ENCODE measurements around the gene CD28.

The CD28 gene

DNA sequence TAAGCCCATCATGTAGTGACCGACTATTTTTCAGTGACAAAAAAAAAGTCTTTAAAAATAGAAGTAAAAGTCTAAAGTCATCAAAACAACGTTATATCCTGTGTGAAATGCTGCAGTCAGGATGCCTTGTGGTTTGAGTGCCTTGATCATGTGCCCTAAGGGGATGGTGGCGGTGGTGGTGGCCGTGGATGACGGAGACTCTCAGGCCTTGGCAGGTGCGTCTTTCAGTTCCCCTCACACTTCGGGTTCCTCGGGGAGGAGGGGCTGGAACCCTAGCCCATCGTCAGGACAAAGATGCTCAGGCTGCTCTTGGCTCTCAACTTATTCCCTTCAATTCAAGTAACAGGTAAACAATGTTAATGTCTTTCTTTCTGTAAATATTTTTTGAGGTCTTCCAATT, at the start of gene CD28:
TSS of gene CD28 (plus strand) at position 237 of the 400 bp plus-strand sequence. CDS start at position 295, 58 bp downstream.
- no peak within 1 kb of the TSS for H3K27ac ChIP-seq (ENCODE audit: low read depth, low read length)
- no peak within 1 kb of the TSS for H3K4me3 ChIP-seq (ENCODE audit: low read length)
- H3K36me3 ChIP-seq (ENCODE audit: control insufficient read depth, insufficient read depth, low read length): no peaks in the 10 kb centered on the region
- H3K27me3 ChIP-seq (ENCODE audit: control insufficient read depth, insufficient read depth, low read length): no peaks in the 10 kb centered on the region
- no peaks in the 10 kb centered on the region for H3K4me1 ChIP-seq (ENCODE audit: control insufficient read depth, insufficient read depth, low read length)
- H3K9ac ChIP-seq (ENCODE audit: low read length): no peak within 1 kb of the TSS

DNA sequence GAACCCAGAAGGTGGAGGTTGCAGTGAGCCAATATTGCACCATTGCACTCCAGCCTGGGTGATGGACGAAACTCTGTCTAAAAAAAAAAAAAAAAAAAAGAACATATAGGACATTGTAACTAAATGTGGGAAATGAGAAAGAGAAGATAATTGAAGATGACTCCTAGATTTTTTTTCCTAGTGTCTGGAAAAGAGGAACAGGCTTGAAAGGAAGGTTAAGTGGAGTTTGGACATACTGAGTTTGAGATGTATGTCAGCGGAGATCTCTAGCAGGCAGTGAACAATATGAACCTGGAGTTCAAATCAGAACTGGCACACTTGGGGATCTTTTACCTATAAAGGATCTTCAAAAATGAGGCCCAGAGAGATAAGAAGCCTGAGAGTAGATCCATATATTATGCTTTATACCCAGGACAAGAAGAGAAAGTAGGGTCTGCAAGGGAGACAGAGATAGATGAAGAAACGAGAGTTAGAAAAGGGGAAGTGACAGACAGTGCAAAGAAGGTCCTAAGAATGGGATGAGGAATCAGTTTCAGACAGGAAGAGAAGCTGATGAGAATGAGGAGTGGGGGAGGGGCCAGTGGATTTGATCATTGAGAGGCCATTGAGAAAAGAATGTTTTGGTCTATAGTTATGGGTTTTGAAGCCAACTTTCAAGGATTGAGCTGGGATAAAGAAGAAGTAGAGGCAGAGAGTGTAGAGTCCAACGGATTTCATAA, 46.9 kb upstream of the CD28 start:
- Histone ChIP-seq H3K27ac (ENCODE audit: low read depth, low read length) (no peak overlapping the region), H3K4me3 (ENCODE audit: low read length) (no peak overlapping the region), H3K4me1 (ENCODE audit: control insufficient read depth, insufficient read depth, low read length) (no peaks in the 10 kb centered on the region), H3K27me3 (ENCODE audit: control insufficient read depth, insufficient read depth, low read length) (no peaks in the 10 kb centered on the region), H3K9ac (ENCODE audit: low read length) (no peak overlapping the region), H3K36me3 (ENCODE audit: control insufficient read depth, insufficient read depth, low read length) (no peaks in the 10 kb centered on the region)

DNA sequence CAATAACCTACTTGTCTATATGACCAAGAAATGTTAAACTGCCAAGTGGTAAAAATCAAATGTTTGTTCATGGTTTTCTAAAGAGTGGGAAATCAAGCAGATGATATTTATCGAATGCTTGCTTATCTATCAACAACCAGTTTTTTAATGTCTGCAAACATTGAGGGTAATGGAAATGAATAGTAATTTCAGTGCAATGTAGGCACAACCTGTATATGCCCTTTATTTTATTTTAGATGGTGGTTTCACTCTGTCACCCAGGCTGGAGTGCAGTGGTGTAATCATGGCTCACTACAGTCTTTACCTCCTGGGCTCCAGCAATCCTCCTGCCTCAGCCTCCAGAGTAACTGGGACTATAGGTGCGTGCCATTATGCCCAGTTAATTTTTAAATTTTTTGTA, 46.0 kb upstream of the CD28 start:
- no peaks in the 10 kb centered on the region for H3K27me3 ChIP-seq (ENCODE audit: control insufficient read depth, insufficient read depth, low read length)

GRCh38 chr2:203661279-203661908, 45.0 kb upstream of the CD28 start:
- Histone ChIP-seq H3K9ac (ENCODE audit: low read length) (no peak overlapping the region), H3K36me3 (ENCODE audit: control insufficient read depth, insufficient read depth, low read length) (no peaks in the 10 kb centered on the region), H3K27me3 (ENCODE audit: control insufficient read depth, insufficient read depth, low read length) (no peaks in the 10 kb centered on the region), H3K27ac (ENCODE audit: low read depth, low read length) (no peak overlapping the region), H3K4me1 (ENCODE audit: control insufficient read depth, insufficient read depth, low read length) (no peaks in the 10 kb centered on the region), H3K4me3 (ENCODE audit: low read length) (no peak overlapping the region)

More for the DNA sequence above, 46.0 kb upstream of the CD28 start:
- Histone ChIP-seq H3K4me1 (ENCODE audit: control insufficient read depth, insufficient read depth, low read length) (no peaks in the 10 kb centered on the region), H3K27ac (ENCODE audit: low read depth, low read length) (no peak overlapping the region), H3K4me3 (ENCODE audit: low read length) (no peak overlapping the region), H3K36me3 (ENCODE audit: control insufficient read depth, insufficient read depth, low read length) (no peaks in the 10 kb centered on the region), H3K9ac (ENCODE audit: low read length) (no peak overlapping the region)

- H3K4me3 ChIP-seq (ENCODE audit: low read length): no peak overlapping the region
- H3K27ac ChIP-seq (ENCODE audit: low read depth, low read length): no peak overlapping the region
- H3K27me3 ChIP-seq (ENCODE audit: control insufficient read depth, insufficient read depth, low read length): no peaks in the 10 kb centered on the region
- no peaks in the 10 kb centered on the region for H3K4me1 ChIP-seq (ENCODE audit: control insufficient read depth, insufficient read depth, low read length)
- H3K9ac ChIP-seq (ENCODE audit: low read length): no peak overlapping the region
- no peaks in the 10 kb centered on the region for H3K36me3 ChIP-seq (ENCODE audit: control insufficient read depth, insufficient read depth, low read length)
Measured at GRCh38 chr2:203662487-203662886, 44.0 kb upstream of the CD28 start.

GRCh38 chr2:203662951-203663350, 43.5 kb upstream of the CD28 start:
- H3K4me1 ChIP-seq (ENCODE audit: control insufficient read depth, insufficient read depth, low read length): no peaks in the 10 kb centered on the region
- H3K9ac ChIP-seq (ENCODE audit: low read length): no peak overlapping the region
- no peak overlapping the region for H3K4me3 ChIP-seq (ENCODE audit: low read length)
- no peaks in the 10 kb centered on the region for H3K27me3 ChIP-seq (ENCODE audit: control insufficient read depth, insufficient read depth, low read length)
- no peaks in the 10 kb centered on the region for H3K36me3 ChIP-seq (ENCODE audit: control insufficient read depth, insufficient read depth, low read length)
- H3K27ac ChIP-seq (ENCODE audit: low read depth, low read length): no peak overlapping the region

GRCh38 chr2:203664029-203664755, 42.2 kb upstream of the CD28 start:
- Histone ChIP-seq H3K4me3 (ENCODE audit: low read length) (no peak overlapping the region), H3K9ac (ENCODE audit: low read length) (no peak overlapping the region), H3K4me1 (ENCODE audit: control insufficient read depth, insufficient read depth, low read length) (no peaks in the 10 kb centered on the region), H3K27ac (ENCODE audit: low read depth, low read length) (no peak overlapping the region), H3K36me3 (ENCODE audit: control insufficient read depth, insufficient read depth, low read length) (no peaks in the 10 kb centered on the region), H3K27me3 (ENCODE audit: control insufficient read depth, insufficient read depth, low read length) (no peaks in the 10 kb centered on the region)

- H3K4me3 ChIP-seq (ENCODE audit: low read length): no peak overlapping the region
- no peaks in the 10 kb centered on the region for H3K27me3 ChIP-seq (ENCODE audit: control insufficient read depth, insufficient read depth, low read length)
- no peaks in the 10 kb centered on the region for H3K36me3 ChIP-seq (ENCODE audit: control insufficient read depth, insufficient read depth, low read length)
- H3K9ac ChIP-seq (ENCODE audit: low read length): no peak overlapping the region
- no peak overlapping the region for H3K27ac ChIP-seq (ENCODE audit: low read depth, low read length)
- H3K4me1 ChIP-seq (ENCODE audit: control insufficient read depth, insufficient read depth, low read length): no peaks in the 10 kb centered on the region
Measured at GRCh38 chr2:203667838-203668237, 38.6 kb upstream of the CD28 start.

- Histone ChIP-seq H3K4me1 (ENCODE audit: control insufficient read depth, insufficient read depth, low read length) (no peaks in the 10 kb centered on the region), H3K36me3 (ENCODE audit: control insufficient read depth, insufficient read depth, low read length) (no peaks in the 10 kb centered on the region), H3K9ac (ENCODE audit: low read length) (no peak overlapping the region), H3K27ac (ENCODE audit: low read depth, low read length) (no peak overlapping the region), H3K27me3 (ENCODE audit: control insufficient read depth, insufficient read depth, low read length) (no peaks in the 10 kb centered on the region), H3K4me3 (ENCODE audit: low read length) (no peak overlapping the region)
Measured at GRCh38 chr2:203669820-203670219, 36.6 kb upstream of the CD28 start.

GRCh38 chr2:203670939-203671338, 35.5 kb upstream of the CD28 start:
- H3K4me3 ChIP-seq (ENCODE audit: low read length): no peak overlapping the region
- no peaks in the 10 kb centered on the region for H3K36me3 ChIP-seq (ENCODE audit: control insufficient read depth, insufficient read depth, low read length)
- no peaks in the 10 kb centered on the region for H3K27me3 ChIP-seq (ENCODE audit: control insufficient read depth, insufficient read depth, low read length)
- no peaks in the 10 kb centered on the region for H3K4me1 ChIP-seq (ENCODE audit: control insufficient read depth, insufficient read depth, low read length)
- no peak overlapping the region for H3K9ac ChIP-seq (ENCODE audit: low read length)
- no peak overlapping the region for H3K27ac ChIP-seq (ENCODE audit: low read depth, low read length)

- no peak overlapping the region for H3K4me3 ChIP-seq (ENCODE audit: low read length)
- H3K27ac ChIP-seq (ENCODE audit: low read depth, low read length): no peak overlapping the region
- no peaks in the 10 kb centered on the region for H3K36me3 ChIP-seq (ENCODE audit: control insufficient read depth, insufficient read depth, low read length)
- no peaks in the 10 kb centered on the region for H3K4me1 ChIP-seq (ENCODE audit: control insufficient read depth, insufficient read depth, low read length)
- H3K9ac ChIP-seq (ENCODE audit: low read length): no peak overlapping the region
- no peaks in the 10 kb centered on the region for H3K27me3 ChIP-seq (ENCODE audit: control insufficient read depth, insufficient read depth, low read length)
Measured at GRCh38 chr2:203671876-203672275, 34.6 kb upstream of the CD28 start.

DNA sequence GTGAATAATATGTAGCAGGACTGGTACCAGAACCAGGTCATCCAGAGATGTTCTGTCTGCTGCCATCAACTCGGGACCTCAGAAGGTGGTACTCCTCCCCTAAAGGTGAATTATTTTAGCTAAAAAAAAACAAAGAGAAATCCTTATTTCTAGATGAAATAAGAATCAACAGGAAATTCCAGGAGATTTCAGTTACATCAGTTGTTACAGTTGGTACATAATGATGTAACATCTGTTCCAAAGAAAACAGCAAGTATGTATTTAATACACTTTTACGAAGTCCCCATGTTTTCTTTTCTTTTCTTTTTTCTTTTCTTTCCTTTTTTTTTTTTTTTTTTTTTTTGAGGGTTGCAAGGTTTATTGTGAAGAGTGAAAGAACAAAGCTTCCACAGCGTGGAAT, 33.6 kb upstream of the CD28 start:
- Histone ChIP-seq H3K9ac (ENCODE audit: low read length) (no peak overlapping the region), H3K4me1 (ENCODE audit: control insufficient read depth, insufficient read depth, low read length) (no peaks in the 10 kb centered on the region), H3K36me3 (ENCODE audit: control insufficient read depth, insufficient read depth, low read length) (no peaks in the 10 kb centered on the region), H3K27ac (ENCODE audit: low read depth, low read length) (no peak overlapping the region), H3K27me3 (ENCODE audit: control insufficient read depth, insufficient read depth, low read length) (no peaks in the 10 kb centered on the region), H3K4me3 (ENCODE audit: low read length) (no peak overlapping the region)

Data from rectal smooth muscle tissue (tissue), 1 donor.